HG03039 (cell line): ENCODE results near the gene SUSD4.

Source experiments
- ATAC-seq: cut with Tn5 transposase; IDR thresholded peaks from one replicate; pipeline ENCODE4 v1.9.1; 2021; ENCODE audit warnings: mild to moderate bottlenecking, moderate library complexity; ENCODE audit not compliant: unreplicated experiment

The SUSD4 gene

DNA sequence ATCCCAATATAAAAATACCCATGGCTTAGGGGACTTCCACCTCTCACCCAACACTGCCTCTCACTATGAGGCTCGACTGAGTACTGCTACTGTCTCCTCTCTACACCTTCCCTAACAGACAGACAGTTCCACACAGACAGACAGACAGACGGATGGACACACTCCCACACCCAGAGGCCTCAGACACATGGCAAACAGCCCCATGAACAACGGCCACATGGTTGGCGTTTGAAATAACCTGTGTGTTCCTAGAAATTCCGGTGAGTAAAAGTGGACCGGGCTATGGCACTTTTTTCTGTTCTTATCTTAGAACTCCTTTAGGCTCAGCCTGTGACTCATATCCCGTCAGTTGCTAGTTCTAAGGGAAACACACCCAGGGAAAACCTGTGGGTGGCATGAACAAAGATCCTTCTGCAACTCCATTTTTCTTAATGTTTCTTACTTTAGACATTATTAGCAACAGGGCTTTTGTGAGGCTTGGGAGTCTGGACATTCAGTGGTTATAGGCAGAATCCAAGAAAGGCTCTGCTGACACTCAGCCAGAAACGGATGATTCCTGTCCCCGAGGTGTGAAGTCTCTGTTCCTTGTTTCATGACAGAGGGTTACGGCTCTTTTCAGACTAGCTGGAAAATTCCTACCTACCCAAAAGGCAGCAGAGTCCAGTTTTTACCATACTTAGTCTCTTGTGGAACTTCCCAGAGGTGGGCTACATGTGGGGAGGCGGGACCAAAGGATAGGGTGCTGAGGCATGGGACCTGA is 130.4 kb downstream of the SUSD4 start:
- ATAC-seq: no peak

DNA sequence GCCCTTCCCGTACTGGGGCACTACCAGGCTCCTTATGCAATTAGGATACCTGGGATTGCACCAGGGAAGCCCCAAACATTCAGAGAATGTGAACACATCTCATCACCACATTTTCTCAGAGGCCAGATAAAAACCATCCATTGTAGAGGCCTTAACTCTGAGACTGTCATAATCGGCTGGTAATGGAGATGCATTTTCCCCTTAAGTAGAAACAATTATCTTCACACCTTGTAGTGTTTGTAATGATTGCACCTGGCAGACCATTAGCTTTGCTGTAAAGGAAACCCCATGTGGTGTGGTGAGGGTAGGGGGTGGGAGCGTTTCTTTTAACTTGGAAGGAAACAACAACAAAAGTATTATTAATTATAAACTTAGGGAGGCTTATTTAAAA is 131.0 kb downstream of the SUSD4 start:
- no peak for ATAC-seq

DNA sequence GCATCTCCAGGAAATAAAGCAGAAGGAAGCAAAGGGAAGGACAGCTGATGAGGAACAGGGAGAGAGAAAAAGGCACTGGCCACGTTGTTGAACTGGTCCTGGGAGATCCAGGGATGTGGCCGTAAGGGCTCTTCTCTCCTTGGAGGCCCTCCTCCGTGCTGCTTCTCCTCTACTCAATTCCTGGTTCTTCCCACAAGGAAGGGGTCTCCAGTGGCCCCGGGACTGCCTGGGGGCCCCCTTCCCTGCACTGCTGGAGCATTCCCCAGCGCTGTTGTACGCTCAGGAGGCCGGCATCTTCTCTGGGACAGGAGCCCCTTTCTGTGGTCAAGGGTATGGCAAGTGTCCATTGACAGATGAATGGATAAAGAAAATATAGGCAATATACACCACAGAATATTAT is 132.4 kb downstream of the SUSD4 start:
- ATAC-seq: no peak

- ATAC-seq: no peak
Observed at GRCh38 chr1:223231011-223231572, 132.9 kb downstream of the SUSD4 start.

GRCh38 chr1:223230161-223230881 is 133.7 kb downstream of the SUSD4 start:
- ATAC-seq: no peak

GRCh38 chr1:223229756-223230155 is 134.2 kb downstream of the SUSD4 start:
- no peak for ATAC-seq

DNA sequence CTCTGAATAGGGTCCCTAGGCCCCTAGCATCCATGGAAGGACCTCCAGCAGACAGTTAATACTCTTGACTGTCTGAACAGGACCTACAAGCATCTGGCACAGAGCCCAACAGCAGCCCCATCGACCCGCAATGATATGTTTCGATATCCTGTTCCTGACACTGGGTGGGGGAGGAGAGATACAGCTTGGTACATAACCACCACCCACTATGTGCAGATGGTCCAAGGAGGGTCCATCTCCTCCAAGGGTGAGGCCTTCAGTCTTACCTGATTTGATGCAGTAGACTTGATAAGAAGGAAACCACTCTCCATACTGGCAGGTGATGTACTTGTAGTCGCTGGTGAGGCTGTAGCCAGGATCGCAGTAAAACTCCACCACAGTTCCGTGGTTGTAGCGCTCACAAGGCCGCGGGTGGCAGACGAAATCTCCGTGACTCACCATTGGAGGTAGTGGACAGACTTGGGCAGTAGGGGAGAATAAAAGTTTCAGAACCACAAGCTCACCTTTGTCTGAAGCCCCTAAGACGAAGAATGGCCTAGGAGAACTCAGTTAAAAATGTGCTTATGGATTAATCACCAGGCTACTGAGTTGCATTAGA is 134.9 kb downstream of the SUSD4 start:
- no peak for ATAC-seq

- ATAC-seq: no peak
Observed at GRCh38 chr1:223228201-223228600, 135.8 kb downstream of the SUSD4 start.

DNA sequence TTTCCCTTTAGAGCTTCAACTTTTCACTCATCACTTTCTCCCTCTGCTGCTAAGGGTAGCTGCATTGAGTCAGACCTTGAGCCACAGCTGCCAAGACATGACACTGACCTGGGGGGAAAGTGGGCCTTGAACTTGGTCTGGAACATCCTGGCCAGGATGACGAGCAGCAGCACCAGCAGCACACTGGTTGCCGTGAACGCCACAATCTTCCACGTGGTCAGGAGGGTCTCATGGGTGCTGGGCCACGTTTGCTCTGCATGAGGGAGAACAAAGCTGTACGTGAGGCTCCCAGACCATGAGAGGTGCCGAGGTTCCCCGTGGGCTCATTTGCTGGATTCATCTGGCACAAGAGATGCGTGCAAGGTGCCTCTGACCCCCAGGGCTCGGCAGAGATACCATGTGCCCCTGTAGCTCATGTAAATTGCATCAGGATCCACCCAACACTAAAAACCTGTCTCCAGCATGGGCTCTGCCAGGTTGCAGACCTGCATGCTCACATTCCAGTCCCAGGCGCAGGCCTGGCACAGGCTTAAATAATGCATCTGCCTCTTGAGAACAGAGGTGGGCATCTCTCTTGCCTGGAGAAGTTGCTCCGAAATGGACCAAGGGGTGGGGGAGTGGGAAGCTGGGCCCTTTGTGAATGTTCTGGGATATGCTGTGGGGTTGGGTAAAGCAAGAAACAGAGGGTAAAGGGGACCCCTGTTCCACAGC is 136.3 kb downstream of the SUSD4 start:
- no peak for ATAC-seq

- no peak for ATAC-seq
Observed at GRCh38 chr1:223227031-223227430, 136.9 kb downstream of the SUSD4 start.

- no peak for ATAC-seq
Observed at GRCh38 chr1:223226271-223226670, 137.7 kb downstream of the SUSD4 start.

GRCh38 chr1:223225481-223225880 is 138.5 kb downstream of the SUSD4 start:
- ATAC-seq: no peak

GRCh38 chr1:223225061-223225460 is 138.9 kb downstream of the SUSD4 start:
- no peak for ATAC-seq

DNA sequence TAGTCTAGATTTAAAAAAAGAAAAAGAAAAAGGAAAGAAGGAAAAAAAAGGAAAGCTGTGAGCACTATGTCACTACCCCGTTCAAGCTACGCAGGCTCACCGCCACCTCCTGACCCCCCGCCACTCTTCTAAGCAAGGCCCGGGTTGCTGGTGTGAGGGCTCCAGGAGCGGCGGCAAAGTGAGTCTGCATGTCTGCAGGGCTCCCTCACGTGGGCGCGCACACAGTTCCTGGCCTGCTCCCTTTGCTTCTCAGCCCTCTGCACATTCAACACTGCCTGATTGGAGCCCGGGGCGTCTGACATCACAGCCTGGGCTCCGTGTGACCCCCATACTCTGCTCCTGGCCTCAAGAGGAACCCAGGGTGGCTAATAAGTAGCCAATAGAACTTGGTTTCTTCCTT is 139.5 kb downstream of the SUSD4 start:
- no peak for ATAC-seq

DNA sequence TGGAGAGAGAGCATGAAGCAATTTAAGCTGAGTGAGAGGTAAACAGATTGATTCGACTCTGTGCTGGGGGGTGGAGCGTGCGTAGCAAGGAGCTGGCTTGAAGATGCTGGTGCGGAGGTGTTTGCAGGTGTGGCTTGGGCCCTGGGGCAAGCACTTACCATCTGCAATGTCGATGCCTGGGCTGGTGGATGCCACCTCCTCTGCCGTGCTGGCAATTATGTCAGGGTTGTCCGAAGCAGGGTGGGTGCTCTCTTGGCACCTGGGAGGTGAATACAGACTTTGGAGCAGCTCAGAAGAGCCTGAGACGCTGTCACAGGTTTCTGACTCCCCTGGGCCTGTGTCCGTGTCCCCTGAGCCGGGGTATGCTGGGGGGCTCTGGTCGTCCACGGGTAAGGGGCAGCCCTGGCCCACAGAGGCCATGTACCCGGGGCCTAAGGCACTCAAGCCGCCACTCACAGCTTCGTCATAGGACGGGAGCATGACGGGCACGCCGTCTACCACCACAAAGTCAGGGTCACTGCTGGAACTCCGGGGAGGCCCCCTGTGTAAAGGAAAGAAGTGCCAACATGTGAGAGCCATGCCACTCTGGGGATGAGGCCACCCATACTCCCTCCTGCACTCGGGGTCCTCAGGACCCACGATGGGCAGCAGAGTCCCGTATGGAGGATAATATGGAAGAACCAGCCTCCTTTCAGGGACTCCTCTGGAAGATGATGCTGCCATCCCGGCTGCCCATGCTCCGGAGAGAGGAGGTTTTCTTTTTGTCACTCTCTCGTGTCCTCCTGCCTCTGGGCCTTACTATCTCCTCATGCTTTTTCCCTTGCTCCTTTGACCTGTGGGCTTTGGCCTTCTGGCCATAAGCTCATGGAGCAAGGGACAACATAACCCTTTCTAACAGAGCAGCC is 140.6 kb downstream of the SUSD4 start:
- no peak for ATAC-seq

- no peak for ATAC-seq
Observed at GRCh38 chr1:223222377-223222776, 141.6 kb downstream of the SUSD4 start.

GRCh38 chr1:223221686-223222085 is 142.3 kb downstream of the SUSD4 start:
- ATAC-seq: no peak

DNA sequence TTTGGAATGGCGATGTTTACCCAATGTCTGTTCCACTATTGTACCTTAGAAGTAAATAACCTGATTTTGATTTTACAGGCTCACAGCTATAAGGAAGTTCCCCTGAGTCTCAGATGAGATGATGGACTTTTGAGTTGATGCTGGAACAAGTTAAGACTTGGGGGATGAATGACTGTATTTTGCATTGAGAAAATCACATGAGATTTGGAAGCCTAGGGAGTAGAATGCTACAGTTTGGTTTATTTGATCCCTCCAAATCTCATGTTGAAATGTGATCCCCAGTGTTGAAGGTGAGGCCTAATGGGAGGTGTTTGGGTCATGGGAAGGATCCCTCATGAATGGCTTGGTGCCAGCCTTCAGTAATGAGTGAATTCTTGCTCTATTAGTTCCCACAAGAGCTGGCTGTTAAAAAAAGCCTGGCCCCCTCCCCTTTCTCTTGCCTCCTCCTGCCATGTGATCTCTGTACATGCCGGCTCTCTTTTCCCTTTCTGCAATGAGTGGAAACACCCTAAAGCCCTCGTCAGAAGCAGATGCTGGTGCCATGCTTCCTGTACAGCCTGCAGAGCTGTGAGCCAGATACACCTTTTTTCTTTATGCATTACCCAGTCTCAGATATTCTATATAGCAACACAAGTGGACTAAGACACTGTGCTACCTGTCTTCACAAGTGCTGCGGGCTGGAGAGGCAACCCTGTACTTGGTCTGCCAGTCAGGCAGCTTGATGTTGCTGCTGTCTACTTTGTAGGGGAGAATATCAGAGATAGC is 143.9 kb downstream of the SUSD4 start:
- ATAC-seq: no peak

GRCh38 chr1:223219318-223219635 is 144.7 kb downstream of the SUSD4 start:
- no peak for ATAC-seq

GRCh38 chr1:223217781-223218180 is 146.2 kb downstream of the SUSD4 start:
- ATAC-seq: no peak
